ENCODE results near the gene TOMM7. TPM values are rescaled to one million over a fixed set of nuclear protein-coding genes. Genes with fewer than 3 reads are reported as not detected.
"Not testable (repeated sequence)": the region's sequence is repeated elsewhere in the genome, so short reads cannot be mapped to it uniquely, and the experiment has no call there.

The TOMM7 gene
- total and polyA plus RNA-seq, 12 donors: 94.2 to 574 (median 275) TPM

- WGBS, 4 donors: 87 to 93% (median 89%) methylated on average over 5 of the region's 5 CpGs
- DNase-seq: no peak
- Histone ChIP-seq H3K4me3 (no peak overlapping the region), H3K27me3 (no peaks in the 10 kb centered on the region), H3K9me3 (replicated peaks in 1 of 3) (no peaks in the 10 kb centered on the region), H3K4me1 (replicated peaks in 1 of 2) (no peaks in the 10 kb centered on the region), H3K36me3 (replicated peaks in 1 of 2) (no peaks in the 10 kb centered on the region), H3K27ac (no peak overlapping the region)
- intact Hi-C loops (cut with DNase I): no loop called here
- TF ChIP-seq POLR2A (IDR thresholded peaks at IDR 0.05) (no peak), CTCF (IDR thresholded peaks at IDR 0.05) (no peak)
Observed at GRCh38 chr7:22793593-22794462, 28.8 kb downstream of the TOMM7 start.

DNA sequence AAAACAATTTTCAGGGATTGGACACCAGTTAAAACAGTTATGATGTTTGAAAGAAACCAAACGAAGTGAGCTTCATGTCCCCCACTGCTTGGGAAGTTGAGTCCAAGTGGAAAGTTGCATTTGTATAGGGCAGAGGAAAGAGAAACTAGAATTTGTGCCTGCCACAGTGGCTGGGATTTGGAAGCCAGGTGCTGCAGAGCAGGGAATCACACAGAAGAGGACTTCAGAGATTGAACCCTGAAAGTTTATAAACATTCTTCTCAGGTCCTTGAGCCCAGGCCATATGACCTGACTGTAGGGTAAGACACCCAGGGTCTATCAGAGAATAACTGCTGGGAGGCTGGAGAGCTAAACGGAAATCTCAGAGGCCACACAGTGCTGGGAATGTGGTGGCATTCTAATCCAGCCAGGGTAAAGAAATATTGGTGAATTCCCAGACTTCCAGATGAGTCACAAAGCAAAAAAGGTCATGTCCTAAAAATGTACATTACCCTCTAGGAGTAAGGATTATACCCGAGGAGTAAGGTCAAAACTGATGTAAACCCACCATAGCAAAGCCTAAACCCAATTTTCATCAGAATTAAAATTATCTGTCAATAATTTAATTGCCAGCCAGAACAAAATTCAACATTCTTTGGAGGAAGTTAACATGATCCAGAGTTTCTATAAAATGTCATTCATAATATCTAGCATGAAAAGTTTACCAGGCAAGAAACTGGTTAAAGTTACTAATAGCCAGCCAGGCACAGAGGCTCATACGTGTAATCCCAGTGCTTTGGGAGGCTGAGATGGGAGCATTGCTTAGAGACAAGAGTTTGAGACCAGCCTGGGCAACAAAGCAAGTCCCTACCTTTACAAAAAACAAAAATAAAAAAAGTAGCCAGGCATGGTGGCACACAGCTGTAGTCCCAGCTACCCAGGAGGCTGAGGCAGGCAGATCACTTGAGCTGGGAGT, 31.2 kb downstream of the TOMM7 start:
- intact Hi-C loops (cut with DNase I): no loop called here
- H3K27me3 ChIP-seq: no peaks in the 10 kb centered on the region
- H3K4me3 ChIP-seq: no peak overlapping the region
- no peaks in the 10 kb centered on the region for H3K4me1 ChIP-seq (replicated peaks in 1 of 2)
- DNase-seq: no peak
- H3K36me3 ChIP-seq (replicated peaks in 1 of 2): no peaks in the 10 kb centered on the region
- WGBS, 4 donors: 52 to 60% (median 56%) methylated on average over 4 of the region's 4 CpGs
- no peak overlapping the region for H3K27ac ChIP-seq
- H3K9me3 ChIP-seq (replicated peaks in 1 of 3): no peaks in the 10 kb centered on the region
- TF ChIP-seq POLR2A (IDR thresholded peaks at IDR 0.05) (no peak), CTCF (IDR thresholded peaks at IDR 0.05) (no peak)

DNA sequence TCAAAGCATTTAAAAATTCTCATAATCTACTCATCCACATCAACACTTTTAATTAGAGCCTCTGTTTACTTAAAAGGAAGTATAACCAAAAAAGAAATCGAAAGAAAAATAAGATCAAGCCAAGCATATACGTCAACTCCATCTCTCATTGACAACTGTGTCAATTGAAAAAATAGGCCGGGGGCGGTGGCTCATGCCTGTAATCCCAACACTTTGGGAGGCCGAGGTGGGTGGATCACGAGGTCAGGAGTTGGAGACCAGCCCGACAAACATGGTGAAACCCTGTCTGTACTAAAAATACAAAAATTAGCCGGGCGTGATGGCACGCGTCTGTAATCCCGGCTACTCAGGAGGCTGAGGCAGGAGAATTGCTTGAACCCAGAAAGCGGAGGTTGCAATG, 32.0 kb downstream of the TOMM7 start:
- H3K4me3 ChIP-seq; DNase-seq; H3K36me3 ChIP-seq (replicated peaks in 1 of 2); H3K9me3 ChIP-seq (replicated peaks in 1 of 3); intact Hi-C loops (cut with DNase I); H3K27me3 ChIP-seq; H3K4me1 ChIP-seq (replicated peaks in 1 of 2); H3K27ac ChIP-seq: not testable (repeated sequence)
- WGBS, 4 donors: 88 to 95% (median 94%) methylated on average over 13 of the region's 13 CpGs

DNA sequence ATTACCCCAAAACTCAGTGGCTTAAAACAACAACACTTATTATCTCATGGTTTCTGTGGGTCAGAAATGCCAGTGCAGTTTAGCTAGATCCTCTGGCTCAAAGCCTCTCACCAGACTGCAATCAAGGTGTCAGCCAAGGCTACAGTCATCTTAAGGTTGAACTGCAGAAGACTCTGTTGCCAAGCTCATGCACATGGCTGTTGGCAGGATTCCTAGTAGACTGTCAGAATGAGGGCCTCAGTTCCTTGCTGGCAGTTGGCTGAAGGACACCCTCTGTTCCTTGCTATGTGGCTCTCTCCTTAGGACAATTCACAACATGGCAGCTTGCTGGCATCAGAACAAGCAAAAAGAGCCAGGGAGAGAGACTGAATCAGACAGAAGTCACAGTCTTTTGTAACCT, 34.7 kb downstream of the TOMM7 start:
- Histone ChIP-seq H3K9me3 (replicated peaks in 1 of 3) (no peaks in the 10 kb centered on the region), H3K36me3 (replicated peaks in 1 of 2) (no peaks in the 10 kb centered on the region), H3K27me3 (no peaks in the 10 kb centered on the region), H3K4me1 (replicated peaks in 1 of 2) (no peaks in the 10 kb centered on the region), H3K4me3 (no peak overlapping the region), H3K27ac (no peak overlapping the region)
- intact Hi-C loops (cut with DNase I): no loop called here
- TF ChIP-seq POLR2A (IDR thresholded peaks at IDR 0.05) (no peak), CTCF (IDR thresholded peaks at IDR 0.05) (no peak)
- no peak for DNase-seq
